Occipital lobe (tissue), 2 donors: ENCODE results near the gene GAGE10. TPM values are rescaled to one million over a fixed set of nuclear protein-coding genes. Genes with fewer than 3 reads are reported as not detected.
A peak's percentile ranks its signal among the peaks of the same experiment; 100 is the strongest.
"Not testable (repeated sequence)": the region's sequence is repeated elsewhere in the genome, so short reads cannot be mapped to it uniquely, and the experiment has no call there.

Experiments
- DNase-seq: peaks from one replicate; lab custom pipeline; 2025; lab: John Stamatoyannopoulos, UW
- total RNA-seq: library from RNA; depleted of rRNA; stranded (reverse); fragments of >200 nt; gene quantifications from one replicate; pipeline ENCODE4 v1.2.3, GENCODE V29; 2014

Gene GAGE10
- total RNA-seq, 1 donor from 2014 or later = not detected

DNA sequence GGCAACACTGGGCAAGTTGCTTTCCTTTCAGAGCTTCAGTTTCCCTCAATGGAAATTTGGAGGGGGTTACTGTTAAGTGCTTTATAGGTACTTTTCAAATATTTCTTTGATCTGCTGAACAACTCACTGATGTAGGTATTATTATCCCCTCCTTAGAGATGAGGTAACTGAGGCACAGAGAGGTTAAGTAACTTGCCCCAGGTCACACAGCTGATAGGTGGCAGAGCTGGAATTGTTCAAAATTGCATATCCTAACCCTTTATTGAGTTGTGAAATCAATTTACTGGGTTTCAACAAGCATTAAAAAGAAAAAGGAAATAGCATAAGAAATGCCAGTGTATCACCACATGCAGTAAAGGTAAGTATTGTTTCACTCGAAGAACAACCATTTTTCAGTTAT, 27.2 kb upstream of the GAGE10 start:
- DNase-seq = no peak

- no peak for DNase-seq
Measured at GRCh38 chrX:49276671-49277534, 26.5 kb upstream of the GAGE10 start.

- DNase-seq = no peak
Measured at GRCh38 chrX:49277535-49277830, 26.0 kb upstream of the GAGE10 start.

DNA sequence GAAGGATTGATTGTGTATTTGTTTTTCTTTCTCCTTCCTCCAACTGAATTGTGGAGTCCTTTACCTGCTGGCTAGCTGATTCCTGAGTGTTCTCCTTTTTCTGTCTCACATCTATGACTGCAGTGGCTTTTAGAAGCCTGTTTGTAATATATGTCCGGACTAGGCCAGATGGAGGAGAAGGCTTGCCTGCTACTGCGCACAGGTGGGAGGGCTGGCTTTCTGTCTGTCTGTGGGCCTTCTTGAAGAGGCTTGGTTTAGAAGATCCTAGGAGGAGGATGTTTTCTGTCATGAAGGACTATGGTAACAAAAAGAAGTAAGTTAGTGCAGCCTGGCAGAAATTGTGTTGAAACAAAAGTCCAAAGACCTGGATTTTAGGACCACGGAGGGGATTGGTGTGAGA, 25.4 kb upstream of the GAGE10 start:
- DNase-seq = no peak

DNA sequence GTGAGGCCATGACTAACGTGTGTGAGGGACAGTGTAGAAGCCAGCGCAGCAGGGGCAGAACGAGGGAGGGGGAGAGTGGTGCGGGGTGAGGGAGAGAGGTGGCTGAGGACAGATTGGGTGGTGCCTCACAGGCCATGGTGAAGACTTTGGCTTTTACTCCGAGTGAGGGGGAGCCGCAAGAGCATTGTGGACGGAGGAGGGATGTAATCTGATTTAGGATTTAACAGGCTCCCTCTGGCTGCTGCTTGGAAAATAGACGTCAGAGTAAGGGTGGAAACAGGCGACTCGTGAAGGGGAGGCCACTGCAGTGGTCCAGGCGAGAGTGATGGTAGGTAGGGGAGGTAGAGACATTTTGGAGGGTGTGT, 20.8 kb upstream of the GAGE10 start:
- DNase-seq = peak; percentile 10

DNA sequence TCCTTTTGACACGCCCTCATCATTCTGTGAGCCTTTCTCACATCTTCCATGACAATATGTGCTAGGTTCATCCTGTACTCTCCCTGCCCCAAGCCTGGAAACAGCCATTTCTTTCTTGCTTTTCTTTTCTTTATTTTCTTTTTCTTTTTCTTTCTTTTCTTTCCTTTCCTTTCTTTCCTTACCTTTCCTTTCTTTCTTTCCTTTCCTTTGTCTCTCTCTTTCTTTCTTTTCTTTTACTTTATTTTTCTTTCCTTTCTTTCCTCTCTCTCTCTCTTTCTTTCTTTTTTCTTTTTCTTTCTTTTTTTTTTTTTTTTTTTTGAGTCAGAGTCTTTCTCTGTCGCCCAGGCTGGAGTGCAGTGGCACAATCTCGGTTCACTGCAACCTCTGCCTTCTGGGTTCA, 19.2 kb upstream of the GAGE10 start:
- DNase-seq = no peak

GRCh38 chrX:49286136-49286535, 17.3 kb upstream of the GAGE10 start:
- DNase-seq = no peak

GRCh38 chrX:49286581-49286980, 16.9 kb upstream of the GAGE10 start:
- no peak for DNase-seq

GRCh38 chrX:49287665-49288064, 15.8 kb upstream of the GAGE10 start:
- DNase-seq = no peak

- no peak for DNase-seq
Measured at GRCh38 chrX:49290215-49290614, 13.2 kb upstream of the GAGE10 start.

DNA sequence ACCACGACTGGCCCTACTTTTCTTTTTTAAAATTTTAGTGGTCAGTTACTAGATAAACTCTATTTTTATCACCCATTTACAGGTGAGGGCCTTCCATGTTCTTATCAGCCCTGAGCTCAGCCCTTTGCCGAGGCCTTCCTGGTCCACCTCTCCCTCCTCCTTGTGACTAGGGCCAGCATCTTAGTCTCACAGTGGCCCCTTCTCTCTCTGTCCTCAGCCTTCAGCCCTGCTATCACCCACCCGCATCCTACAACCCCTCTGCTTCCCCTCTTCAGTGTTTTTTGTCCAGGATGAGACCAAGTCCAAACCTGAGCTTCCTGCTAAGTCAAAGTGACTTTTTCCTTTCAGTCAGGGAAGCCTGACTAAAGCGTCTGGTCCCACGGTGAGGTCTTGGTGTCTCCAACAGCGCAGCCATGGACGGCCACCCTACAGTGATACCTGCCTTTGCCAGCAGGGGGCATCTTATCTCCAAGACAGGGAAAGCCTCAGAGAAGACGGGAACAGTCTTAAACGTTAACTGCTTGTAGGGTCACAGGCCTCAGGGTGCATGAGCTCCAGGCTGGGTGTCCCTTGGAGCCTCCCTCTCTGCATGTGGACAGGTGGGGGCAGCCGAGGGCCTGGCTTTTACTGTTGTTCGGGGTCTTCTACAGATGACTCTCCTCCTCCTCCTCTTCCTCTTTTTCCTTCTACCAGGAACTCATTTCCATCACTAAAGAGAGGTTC, 11.7 kb upstream of the GAGE10 start:
- no peak for DNase-seq

DNA sequence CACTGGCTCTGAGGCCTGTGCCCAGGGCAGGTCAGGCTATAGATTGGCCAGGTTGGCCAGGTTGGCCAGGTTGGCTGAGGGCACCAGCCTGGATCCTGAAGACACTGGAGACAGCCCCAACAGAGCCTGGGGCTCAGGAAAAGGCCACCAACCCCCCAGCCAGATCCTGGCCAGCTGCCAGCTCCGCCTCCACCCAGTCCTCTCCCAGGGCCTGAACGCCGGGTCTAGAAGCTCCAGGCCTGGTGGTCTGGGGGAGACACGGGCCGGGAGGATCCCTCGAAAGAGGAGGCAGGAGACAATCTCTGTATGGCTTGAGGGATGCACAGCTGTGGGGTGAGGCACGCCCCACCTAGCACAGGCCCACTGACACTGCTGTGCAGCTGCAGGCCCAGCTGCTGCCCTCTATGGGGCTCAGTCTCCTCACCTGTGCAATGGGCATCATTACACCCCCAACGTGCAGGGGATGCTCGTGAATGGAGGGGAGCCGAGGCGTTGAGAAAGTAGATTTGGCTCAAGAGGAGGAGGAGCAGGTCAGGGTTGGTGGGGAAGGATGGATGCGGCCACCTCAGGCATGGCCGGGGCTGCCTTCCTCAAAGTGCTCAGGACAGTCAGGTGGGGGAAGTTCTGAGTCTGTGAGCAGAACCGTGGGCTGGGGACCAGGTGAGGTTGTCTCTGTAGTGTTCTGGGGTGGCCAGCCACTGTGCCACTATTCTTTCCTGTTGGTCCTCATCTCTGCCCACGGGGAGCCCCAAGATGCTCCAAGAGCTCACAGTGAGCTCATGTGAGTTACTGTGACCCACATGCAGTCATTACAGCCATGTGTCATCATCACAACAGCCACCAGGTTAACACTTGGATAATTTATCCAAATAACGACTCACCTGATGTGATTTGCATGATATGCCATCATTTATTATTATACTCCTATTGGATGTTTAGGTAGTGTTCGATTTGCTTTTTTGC, 10.8 kb upstream of the GAGE10 start:
- DNase-seq = no peak

DNA sequence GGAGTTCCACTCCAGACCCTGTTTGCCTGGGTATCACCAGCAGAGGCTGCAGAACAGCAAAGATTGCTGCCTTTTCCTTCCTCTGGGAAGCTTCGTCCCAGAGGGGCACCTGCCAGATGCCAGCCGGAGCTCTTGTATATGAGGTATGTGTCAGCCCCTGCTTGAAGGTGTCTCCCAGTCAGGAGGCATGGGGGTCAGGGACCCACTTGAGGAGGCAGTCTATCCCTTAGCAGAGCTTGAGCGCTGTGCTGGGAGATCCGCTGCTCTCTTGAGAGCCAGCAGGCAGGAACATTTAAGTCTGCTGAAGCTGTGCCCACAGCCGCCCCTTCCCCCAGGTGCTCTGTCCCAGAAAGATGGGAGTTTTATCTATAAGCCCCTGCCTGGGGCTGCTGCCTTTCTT, 4.2 kb upstream of the GAGE10 start:
- DNase-seq = not testable (repeated sequence)

GRCh38 chrX:49300703-49301102, 2.7 kb upstream of the GAGE10 start:
- no peak for DNase-seq

GRCh38 chrX:49307775-49308174, 4.3 kb downstream of the GAGE10 start:
- not testable (repeated sequence) for DNase-seq

DNA sequence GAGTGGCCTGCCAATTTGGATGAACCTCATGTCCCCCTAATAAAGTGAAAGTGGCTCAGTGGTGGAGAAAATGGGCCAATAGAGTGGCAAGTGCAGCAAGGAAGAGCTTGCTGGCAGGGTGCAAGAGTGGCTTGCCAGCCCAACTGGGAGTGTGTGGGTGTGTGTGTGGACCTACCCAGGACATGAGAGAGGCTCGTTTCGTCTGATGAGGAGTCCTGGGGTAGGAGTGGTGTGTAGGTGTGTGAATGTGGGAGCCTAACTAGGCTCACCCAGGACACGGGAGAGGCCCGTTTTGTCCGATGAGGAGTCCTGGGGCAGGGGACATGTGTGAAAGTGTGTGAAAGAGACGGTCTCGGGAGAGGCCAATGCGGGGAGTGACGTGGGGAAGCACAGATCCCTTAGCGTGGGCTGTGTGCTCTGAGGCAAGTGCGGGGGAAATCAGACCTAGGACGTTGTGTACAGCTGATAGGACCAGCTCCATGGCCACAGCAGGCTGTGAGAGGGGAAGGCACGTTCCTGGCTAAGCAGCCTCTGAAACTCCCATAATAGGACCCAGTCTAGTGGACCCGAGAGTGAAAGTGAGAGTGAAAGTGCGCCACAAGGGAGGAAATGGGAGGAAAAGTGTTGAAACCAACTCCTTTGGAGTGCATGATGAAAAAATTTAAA, 5.3 kb downstream of the GAGE10 start:
- no peak for DNase-seq

DNA sequence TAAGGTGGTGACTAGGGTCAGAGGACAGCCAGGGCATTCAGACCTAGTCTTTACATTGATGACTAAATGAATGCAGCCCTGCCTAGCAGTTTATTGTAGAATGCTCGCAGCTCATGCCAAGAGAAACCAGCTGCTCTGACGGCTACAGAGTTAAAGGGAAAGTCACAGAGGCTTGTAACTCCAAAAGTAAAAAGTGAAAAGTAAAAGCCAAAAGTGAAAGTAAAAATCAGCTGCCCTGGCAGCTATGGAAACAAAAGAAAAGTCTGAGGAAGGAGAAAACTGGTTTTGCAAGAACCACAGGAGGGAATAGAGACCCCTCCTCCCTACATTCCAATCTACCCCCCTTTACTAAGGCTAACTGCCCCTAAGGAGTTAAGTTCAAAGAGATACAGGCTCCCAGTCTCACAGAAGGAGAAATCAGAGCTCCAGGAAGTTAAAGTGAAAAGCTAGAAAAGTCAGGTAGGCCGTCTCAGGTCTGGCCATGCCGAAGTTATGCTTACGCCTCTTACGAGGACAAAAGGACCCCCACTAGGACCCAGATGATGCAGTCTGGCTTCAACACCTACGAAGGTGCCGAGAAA, 6.0 kb downstream of the GAGE10 start:
- DNase-seq = no peak

- no peak for DNase-seq
Measured at GRCh38 chrX:49310371-49310770, 6.9 kb downstream of the GAGE10 start.

DNA sequence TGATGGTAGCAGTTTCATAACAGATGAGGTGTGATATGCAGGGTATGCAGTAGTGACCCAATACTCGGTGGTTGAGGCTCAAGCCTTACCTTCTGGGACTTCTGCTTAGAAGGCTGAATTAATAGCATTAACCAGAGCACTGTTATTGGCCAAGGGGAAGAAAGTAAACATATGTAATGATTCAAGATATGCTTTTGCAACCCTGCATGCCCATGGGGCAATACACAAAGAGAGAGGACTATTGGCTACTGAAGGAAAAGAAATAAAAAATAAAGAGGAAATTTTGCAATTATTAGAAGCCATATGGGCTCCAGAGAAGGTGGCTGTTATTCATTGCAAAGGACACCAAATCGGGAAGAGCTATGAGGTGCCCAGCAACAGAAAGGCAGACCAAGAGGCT, 8.7 kb downstream of the GAGE10 start:
- no peak for DNase-seq

GRCh38 chrX:49316085-49316484, 12.6 kb downstream of the GAGE10 start:
- DNase-seq = no peak

DNA sequence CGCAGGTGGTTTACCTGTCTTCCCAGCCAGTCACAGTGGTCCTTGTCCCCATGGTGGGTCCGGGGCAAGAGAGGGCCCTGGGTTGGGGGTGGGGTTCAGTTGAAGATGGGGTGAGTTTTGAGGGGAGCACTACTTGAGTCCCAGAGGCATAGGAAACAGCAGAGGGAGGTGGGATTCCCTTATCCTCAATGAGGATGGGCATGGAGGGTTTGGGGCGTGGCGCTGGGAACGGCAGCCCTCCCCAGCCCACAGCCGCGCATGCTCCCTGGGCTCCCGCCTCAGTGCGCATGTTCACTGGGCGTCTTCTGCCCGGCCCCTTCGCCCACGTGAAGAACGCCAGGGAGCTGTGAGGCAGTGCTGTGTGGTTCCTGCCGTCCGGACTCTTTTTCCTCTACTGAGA, 18.3 kb downstream of the GAGE10 start, which contains the start of gene GAGE12J:
Gene GAGE12J, plus strand, starts transcription at position 301 of the 400 bp plus-strand sequence. CDS start 1,157 bp downstream, outside the sequence.
- DNase-seq = not testable (repeated sequence)
